NK-92 (cell line): ENCODE results near the gene RCOR1.
"Not testable (repeated sequence)": the region's sequence is repeated elsewhere in the genome, so short reads cannot be mapped to it uniquely, and the experiment has no call there.

Experiments
- DNase-seq: peaks from one replicate; lab custom pipeline; 2025; ENCODE audit not compliant: unreplicated experiment; lab: John Stamatoyannopoulos, UW

The RCOR1 gene

DNA sequence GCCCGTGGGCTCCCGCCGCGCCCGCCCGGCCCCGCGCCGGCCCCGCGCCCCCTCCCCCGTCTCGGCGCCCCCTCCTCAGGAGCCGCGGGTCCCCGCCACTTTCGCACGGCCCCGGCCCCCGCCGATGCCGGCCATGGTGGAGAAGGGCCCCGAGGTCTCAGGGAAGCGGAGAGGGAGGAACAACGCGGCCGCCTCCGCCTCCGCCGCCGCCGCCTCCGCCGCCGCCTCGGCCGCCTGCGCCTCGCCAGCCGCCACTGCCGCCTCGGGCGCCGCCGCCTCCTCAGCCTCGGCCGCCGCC is 263 bp downstream of the RCOR1 start:
- DNase-seq, result no peak

DNA sequence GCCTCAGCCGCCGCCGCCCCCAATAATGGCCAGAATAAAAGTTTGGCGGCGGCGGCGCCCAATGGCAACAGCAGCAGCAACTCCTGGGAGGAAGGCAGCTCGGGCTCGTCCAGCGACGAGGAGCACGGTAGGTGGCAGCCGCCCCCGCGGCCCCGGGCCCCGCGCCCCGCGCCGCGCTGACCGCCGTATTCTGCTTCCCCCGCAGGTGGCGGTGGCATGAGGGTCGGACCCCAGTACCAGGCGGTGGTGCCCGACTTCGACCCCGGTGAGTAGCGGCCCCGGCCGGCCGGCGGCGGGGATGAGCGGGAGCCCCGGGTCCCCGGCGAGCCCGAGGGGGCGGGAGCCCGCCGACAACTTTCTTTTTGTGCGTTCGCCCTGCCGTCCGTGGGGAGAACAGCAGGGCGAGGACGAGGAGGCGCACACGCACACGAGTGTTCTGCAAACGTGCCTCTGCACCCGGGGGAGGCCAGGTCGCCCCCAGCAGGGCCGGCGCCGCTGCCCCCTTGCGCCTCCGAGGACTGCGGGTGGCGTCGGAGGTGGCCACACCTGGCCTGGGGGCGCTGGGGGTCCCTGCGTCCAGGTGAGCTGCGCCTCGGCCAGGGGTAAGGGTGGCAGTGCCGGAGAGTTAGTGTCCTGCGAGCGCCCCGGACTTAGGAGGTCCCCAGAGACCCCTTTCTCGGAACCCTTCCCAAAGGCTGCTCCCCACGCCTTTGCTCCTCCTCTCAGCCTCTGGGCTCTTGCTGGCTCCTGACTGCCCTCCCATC is 794 bp downstream of the RCOR1 start:
- DNase-seq, result no peak

DNA sequence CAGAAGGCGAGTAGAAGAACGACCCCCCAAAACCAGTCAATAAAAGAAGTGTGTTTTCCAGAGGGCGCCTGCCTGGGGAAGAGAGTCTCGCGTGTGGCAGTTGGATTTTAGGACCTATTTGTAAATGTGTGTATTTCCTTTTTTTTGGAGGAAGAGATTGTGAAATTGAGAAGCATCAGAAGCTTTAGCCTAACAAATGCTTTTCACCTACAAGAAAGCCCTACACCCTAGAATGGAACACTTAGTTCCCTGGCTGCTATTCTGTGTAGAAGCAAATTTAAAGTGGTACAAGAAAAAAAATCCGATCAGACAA is 1.3 kb downstream of the RCOR1 start:
- DNase-seq, result no peak

DNA sequence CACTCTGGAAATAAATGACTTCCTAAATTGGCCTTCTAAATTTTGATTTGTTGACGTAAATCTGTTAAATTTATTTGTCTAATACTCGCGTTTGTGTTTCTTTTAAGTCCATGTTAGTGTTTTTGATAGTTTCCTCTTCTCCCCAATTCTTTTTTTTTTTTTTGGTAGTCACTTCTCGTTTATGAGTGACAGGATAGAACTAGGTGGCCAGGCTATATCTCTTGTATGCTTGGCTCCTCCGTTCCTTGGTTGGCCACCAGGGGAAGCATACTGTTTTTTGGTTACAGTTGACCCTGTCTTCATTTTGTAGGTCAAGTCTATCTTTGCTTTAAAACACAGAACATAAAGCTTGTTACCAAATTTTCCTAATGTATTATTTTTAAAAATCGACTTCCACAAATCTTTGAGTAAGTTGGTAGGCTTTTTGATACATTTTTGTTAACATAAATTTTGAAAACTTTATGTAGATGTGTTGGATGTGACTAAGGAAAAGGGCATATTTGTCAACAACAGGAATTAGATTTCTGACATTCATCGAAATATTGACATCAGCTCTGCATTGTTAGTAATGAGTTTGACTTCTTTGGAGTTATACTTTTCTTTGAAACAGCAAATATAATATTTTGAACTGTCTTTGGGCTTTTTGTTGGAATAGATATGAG is 2.2 kb downstream of the RCOR1 start:
- DNase-seq, result no peak

DNA sequence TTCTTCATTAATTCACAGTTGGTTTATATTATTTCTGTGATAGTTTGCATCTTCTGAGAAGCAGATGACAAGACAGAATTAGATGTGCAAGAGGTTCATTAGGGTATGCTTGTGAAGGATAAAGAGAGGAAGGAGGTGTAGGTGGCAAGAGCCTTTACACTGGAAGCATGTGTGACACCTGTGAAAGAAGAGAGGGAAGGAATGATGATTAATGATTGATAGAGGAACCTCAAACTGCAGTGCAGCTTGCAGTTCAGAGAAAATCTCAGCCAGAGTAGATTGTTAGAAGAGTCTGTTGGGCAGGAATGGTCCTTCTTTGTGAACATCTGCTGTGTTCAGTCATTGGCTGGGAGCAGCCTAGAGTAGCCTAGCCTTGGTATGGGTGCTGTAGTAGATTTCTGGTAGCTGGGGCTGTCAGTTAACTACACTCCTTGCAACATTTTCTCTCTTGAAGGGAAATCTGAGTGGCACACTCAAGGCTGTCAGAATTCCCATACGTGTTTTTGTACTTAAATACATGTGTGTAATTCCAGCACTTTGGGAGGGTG is 9.0 kb downstream of the RCOR1 start:
- no peak for DNase-seq

DNA sequence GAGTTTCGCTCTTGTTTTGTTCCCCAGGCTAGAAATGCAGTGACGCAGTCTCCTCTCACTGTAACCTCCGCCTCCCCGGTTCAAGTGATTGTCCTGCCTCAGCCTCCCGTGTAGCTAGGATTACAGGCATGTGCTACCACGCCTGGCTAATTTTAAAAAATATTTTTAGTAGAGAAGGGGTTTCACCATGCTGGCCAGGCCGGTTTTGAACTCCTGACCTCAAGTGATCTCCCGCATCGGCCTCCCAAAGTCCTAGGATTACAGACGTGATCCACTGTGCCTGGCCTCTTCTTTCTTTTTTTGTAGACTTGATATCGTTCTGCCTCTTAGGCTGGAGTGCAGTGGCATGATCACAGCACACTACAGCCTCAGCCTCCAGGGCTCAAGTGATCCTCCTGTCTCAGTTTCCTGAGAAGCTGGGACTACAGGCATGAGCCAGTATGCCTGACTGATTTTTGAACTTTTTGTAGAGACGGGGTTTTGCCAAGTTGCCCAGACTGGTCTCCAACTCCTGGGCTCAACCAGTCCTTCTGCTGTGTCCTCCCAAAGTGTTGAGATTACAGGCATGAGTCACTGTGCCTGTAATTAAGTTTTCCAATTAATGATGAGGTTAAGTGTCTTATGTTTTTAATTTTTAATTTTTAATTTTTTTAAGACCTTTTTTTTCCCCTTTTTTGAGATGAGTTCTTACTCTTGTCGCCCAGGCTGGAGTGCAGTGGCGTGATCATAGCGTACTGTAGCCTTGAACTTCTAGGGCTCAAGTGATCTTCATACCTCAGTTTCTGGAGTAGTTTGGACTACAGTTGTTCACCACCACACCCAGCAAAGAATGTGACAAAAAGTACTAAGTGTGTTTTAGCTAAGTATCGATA is 10.2 kb downstream of the RCOR1 start:
- no peak for DNase-seq

- no peak for DNase-seq
Measured at GRCh38 chr14:102603293-102603907, 11.0 kb downstream of the RCOR1 start.

DNA sequence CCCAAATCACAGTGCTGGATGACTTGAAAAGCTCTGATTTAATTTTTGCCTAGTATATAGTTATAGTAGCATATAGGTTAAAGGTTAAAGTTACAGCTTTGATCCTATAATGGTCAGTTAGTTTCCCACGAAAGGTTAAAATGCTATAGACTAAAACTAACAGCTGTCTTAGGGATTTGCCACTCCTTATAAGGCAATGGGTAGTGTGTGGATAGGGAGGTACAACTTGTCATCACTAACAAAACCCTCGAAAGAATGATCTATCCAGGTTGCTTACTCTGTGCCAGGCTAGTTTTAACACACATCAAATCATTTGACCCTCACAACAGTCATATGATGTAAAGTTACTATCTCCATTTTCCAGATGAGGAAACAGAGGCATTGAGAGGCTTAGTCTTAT is 11.7 kb downstream of the RCOR1 start:
- DNase-seq, result no peak

DNA sequence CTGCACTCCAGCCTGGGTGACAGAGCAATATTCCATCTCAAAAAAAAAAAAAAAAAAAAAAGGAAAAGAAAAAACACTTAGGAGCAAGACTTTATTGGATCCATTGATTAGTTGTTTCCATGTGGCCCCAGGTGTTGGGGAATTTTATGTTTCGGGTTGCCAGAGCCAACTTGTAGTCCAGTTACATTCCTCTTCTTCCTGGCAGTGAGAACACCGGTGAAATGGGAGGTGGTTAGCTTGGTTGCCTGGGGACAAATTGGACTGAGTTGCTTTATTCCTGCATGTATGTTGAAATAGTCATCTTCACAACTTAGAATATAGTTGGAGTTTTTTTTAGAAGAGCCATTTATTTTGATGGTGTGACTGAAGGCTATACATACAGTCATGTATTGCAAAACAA is 12.6 kb downstream of the RCOR1 start:
- no peak for DNase-seq

- DNase-seq, result no peak
Measured at GRCh38 chr14:102606296-102606695, 13.8 kb downstream of the RCOR1 start.

GRCh38 chr14:102608064-102608446 is 15.6 kb downstream of the RCOR1 start:
- DNase-seq, result no peak

- DNase-seq, result no peak
Measured at GRCh38 chr14:102610968-102611811, 18.7 kb downstream of the RCOR1 start.

GRCh38 chr14:102616318-102616717 is 23.9 kb downstream of the RCOR1 start:
- DNase-seq, result no peak

DNA sequence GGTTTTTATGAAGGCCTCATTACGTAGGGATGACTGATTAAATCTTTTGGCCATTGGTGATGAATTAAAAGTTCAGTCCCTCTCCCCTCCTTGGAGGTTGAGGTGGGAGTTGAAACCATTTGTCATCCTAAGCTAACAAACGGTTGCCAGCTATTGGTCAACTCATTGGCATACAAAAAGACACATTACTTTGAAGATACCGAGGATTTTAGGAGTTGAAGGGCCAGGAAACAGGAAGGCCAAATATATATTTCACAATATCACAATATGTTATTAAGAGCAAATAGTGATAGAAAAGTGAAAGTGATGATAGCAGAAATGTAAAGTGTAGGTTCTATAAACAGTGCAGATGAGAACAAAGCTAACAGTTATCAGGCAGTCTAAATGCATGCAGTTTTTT is 24.4 kb downstream of the RCOR1 start:
- no peak for DNase-seq

DNA sequence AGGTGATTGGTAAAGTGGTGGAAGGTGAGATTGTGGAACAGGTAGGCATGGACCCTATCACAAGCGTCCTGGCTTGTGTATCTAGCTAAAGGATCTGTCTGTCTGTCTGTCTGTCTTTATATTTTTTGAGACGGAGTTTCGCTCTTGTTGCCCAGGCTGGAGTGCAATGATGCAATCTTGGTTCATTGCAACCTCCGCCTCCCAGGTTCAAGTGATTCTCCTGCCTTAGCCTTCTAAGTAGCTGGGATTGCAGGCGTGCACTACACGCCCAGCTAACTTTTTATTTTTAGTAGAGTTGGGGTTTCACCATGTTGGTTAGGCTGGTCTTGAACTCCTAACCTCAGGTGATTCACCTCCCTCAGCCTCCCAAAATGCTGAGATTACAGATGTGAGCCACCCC is 26.6 kb downstream of the RCOR1 start:
- DNase-seq, result not testable (repeated sequence)

DNA sequence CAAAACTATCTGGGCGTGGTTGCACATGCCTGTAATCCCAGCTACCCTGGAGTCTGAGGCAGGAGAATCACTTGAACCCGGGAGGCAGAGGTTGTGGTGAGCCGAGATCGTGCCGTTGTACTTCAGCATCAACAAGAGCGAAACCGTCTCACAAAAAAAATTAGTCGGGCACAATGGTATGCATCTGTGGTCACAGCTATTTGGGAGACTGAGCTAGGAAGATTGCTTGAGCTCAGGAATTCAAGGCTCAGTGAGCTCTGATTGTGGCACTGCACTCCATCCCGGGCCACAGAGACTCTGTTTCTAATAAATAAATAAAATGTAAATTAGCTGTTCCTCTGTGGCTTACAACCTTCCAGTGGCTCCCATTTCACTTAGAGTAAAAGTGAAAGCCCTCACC is 28.0 kb downstream of the RCOR1 start:
- no peak for DNase-seq

GRCh38 chr14:102622262-102622885 is 29.9 kb downstream of the RCOR1 start:
- DNase-seq, result no peak

GRCh38 chr14:102624666-102625065 is 32.2 kb downstream of the RCOR1 start:
- no peak for DNase-seq

- DNase-seq, result no peak
Measured at GRCh38 chr14:102625564-102626296, 33.3 kb downstream of the RCOR1 start.
